ENCODE data around the gene UFSP2.

The UFSP2 gene

DNA sequence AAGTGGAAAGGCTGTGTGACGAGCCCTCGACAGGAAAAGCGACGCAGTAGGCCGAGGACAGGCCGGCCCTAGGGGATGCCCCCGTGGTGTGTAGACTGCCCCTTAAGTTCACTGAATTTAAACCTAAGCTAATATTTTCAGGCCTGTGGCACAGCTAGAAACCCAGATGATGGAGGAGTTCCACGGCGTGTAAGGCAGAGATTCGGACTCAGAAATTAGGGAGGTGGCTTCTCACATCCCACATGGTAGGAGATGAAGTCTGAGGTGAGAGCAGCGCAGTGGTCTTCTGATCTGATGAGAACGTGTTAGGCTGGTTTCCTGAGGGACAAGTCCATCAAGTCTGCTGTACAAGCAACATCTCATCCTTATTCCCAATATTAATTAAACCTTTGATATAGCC lies 37.8 kb downstream of the UFSP2 start:
- DNase-seq (ENCODE audit: low read depth in 2 of 2), result no peak
- H3K4me3 ChIP-seq (replicated peaks in 1 of 2; ENCODE audit: low read depth in 2 of 2, low read length in 2 of 2), result no peak overlapping the region
- TF ChIP-seq, protein P1, sequence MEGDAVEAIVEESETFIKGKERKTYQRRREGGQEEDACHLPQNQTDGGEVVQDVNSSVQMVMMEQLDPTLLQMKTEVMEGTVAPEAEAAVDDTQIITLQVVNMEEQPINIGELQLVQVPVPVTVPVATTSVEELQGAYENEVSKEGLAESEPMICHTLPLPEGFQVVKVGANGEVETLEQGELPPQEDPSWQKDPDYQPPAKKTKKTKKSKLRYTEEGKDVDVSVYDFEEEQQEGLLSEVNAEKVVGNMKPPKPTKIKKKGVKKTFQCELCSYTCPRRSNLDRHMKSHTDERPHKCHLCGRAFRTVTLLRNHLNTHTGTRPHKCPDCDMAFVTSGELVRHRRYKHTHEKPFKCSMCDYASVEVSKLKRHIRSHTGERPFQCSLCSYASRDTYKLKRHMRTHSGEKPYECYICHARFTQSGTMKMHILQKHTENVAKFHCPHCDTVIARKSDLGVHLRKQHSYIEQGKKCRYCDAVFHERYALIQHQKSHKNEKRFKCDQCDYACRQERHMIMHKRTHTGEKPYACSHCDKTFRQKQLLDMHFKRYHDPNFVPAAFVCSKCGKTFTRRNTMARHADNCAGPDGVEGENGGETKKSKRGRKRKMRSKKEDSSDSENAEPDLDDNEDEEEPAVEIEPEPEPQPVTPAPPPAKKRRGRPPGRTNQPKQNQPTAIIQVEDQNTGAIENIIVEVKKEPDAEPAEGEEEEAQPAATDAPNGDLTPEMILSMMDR (IDR thresholded peaks at IDR 0.05; ENCODE audit: low read depth, low read length), result no peak

GRCh38 chr4:185384930-185385331 lies 40.8 kb downstream of the UFSP2 start:
- peak; percentile 34 to 55 for DNase-seq (ENCODE audit: low read depth in 2 of 2)
- TF ChIP-seq, protein P1 (IDR thresholded peaks at IDR 0.05; ENCODE audit: low read depth, low read length), result no peak
- no peak overlapping the region for H3K4me3 ChIP-seq (replicated peaks in 1 of 2; ENCODE audit: low read depth in 2 of 2, low read length in 2 of 2)

- TF ChIP-seq, protein P1 (IDR thresholded peaks at IDR 0.05; ENCODE audit: low read depth, low read length), result no peak
- H3K4me3 ChIP-seq (replicated peaks in 1 of 2; ENCODE audit: low read depth in 2 of 2, low read length in 2 of 2), result no peak overlapping the region
- no peak for DNase-seq (ENCODE audit: low read depth in 2 of 2)
These were observed 41.7 kb downstream of the UFSP2 start for GRCh38 chr4:185384061-185384460.

- DNase-seq (ENCODE audit: low read depth in 2 of 2), result no peak
- H3K4me3 ChIP-seq (replicated peaks in 1 of 2; ENCODE audit: low read depth in 2 of 2, low read length in 2 of 2), result no peak overlapping the region
- TF ChIP-seq, protein P1 (IDR thresholded peaks at IDR 0.05; ENCODE audit: low read depth, low read length), result no peak
These were observed 42.3 kb downstream of the UFSP2 start for GRCh38 chr4:185383451-185383850.

GRCh38 chr4:185382754-185383153 lies 43.0 kb downstream of the UFSP2 start:
- DNase-seq (ENCODE audit: low read depth in 2 of 2), result no peak
- H3K4me3 ChIP-seq (replicated peaks in 1 of 2; ENCODE audit: low read depth in 2 of 2, low read length in 2 of 2), result no peak overlapping the region
- TF ChIP-seq, protein P1 (IDR thresholded peaks at IDR 0.05; ENCODE audit: low read depth, low read length), result no peak

GRCh38 chr4:185381288-185382196 lies 44.2 kb downstream of the UFSP2 start:
- TF ChIP-seq, protein P1 (IDR thresholded peaks at IDR 0.05; ENCODE audit: low read depth, low read length), result no peak

More at GRCh38 chr4:185381288-185382196, 44.2 kb downstream of the UFSP2 start:
- DNase-seq (ENCODE audit: low read depth in 2 of 2), result peak; percentile 50 to 55
- no peak overlapping the region for H3K4me3 ChIP-seq (replicated peaks in 1 of 2; ENCODE audit: low read depth in 2 of 2, low read length in 2 of 2)

Data from cardiac fibroblast (primary cell).